G401.6 (cell line): Measurements from ENCODE around the gene ALDH1A3.
"Not testable (repeated sequence)": the region's sequence is repeated elsewhere in the genome, so short reads cannot be mapped to it uniquely, and the experiment has no call there.

Source experiments
- FAIRE-seq: peaks from 2 replicates; lab custom pipeline; 2012; peaks lifted over from hg19 to GRCh38; lab: Jason Lieb, UNC

The ALDH1A3 gene

DNA sequence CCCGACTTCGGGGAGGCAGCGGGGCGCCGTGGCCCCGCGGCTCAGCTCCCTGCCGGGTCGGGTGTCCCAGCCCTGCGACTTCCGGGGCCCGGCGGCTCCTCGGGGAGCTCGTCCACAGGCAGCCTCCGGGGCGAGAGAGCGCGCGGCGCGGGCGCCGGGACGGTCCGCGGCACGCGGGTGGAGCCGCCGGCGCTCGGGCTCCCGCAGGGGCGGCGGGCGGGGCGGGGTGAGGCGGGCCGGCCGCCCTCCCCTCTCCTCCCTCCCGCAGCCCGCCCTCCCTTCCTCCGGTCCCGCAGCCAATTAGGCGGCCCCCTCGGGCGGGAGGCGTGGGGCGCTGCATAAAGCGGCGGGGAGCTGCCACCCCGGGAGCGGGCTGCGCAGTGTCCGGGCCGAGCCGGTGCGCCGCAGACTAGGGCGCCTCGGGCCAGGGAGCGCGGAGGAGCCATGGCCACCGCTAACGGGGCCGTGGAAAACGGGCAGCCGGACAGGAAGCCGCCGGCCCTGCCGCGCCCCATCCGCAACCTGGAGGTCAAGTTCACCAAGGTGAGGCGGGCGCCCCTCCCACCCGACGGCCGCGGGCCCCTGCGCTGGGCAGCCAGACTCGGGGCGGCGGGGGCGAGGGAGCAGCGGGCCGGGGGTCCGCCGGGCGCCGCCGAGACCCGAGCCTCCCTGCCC lies at the start of gene ALDH1A3:
ALDH1A3 (plus strand) TSS at position 368 of the 675 bp plus-strand sequence; CDS start at position 445, 77 bp downstream.
- no peak for FAIRE-seq

- no peak for FAIRE-seq
Measured at GRCh38 chr15:100831467-100831866, 48.2 kb upstream of the ALDH1A3 start.

DNA sequence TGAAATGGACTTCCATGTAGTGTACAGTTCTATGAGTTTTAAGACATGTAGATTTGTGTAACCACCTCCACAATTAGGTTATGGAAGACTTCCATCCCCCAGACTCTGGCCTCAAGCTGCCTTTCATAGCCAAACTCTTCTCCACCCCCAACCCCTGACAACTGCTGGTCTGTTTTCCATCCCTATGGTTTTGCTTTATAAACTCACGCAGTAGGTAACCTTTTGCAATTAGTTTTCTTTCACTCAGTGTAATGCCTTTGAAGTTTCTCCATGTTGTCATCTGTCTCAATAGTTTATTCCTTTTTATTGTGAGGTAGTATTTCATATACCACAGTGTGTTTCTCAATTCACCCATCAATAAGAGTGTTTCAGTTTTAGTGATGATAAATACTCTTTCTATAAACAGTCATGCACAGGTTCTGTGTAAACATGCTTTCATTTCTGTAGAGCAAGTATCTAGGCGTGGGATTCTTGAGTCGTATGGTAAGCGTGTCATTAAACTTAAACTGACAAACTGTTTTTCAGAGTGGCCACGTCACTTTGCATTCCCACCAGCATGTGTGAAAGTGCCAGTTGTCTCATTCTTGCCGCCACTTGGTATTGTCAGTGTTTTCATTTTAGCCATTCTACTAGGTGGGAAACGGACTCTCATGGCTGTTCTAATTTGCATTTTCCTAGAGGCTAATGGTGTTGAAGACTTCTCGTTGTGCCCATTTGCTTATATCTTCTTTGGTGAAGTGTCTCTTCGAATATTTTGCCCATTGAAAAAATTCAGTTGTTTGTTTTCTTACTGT lies 47.3 kb upstream of the ALDH1A3 start:
- no peak for FAIRE-seq

DNA sequence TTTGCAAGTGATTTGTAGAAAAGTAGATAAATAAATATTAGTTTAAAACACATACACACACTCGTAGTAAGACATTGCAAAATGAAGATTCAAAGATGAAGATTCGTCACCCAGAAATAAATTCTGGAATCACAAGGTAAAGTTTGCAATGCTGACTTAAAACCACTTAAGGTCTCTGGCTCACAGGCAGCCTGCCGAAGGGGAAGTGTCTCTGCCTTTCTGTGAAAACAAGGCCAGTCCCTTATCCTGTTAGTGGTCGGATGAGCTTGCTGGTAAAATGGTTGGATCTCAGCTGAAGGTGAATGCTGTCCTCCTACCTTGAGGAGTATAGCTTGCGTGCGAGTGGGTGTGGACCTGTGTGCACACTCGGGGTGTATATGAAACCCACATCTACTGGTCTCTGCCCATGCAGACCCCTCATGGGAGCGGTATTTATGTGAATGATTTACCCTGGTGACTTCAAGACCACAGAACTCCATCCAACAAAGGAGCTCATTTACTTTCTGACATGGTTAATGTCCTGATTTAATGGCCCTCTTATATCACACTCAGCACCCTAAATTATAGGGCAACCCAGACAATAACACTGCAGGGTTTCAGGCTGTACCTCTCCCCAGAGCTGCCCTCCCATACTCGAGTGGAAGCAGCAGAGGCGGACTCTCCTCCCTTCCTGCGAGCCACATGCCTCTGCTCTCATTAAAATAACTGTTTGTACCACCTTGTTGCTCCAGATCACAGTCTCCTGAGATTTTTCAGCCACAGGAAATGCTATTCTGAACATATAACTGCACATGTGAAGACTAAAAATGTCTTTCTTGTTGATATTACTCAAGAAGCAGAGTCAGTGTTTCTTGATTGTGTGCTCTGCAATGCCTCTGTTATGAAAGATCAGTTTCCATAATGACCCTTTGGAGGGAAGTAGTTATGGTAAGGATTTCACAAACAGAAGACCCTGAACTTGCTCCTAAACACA lies 45.9 kb upstream of the ALDH1A3 start:
- no peak for FAIRE-seq

GRCh38 chr15:100834731-100835130 lies 44.9 kb upstream of the ALDH1A3 start:
- FAIRE-seq, result no peak

DNA sequence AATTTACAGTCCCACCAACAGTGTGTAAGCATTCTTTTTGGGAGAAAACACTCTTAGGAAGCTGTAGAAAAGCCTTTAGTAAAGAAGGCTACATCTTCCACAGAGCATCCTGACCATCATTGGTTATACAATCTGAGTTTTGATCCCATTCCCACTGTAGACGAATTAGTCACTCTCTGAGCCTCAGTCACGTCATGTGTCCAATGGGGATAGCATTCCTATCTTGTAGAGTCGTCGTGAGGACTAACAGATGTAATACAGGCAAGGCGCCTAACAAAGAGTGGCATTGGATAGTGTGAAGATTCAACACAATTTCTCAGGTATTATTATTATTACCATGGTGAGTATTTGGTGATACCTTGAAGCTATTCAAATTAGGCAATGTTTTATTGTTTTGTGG lies 44.0 kb upstream of the ALDH1A3 start:
- FAIRE-seq, result no peak

DNA sequence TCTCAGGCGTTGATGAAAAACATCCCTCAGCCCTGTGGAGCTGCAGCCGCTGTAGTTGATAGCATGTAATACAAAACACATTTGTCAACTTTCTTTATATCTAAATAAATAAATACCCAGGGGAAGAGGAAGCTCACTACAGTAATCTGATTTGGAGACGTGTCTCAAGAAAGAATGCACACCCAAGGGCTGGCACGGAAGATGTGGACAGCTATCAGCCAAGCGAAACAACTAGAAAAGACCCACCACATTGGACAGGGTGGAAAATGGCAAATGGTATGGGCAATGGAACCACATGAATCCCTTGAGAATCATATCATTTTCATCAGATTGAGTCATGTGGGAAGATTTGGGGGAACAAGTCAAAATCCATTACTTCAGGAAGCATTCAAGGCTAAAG lies 43.1 kb upstream of the ALDH1A3 start:
- FAIRE-seq, result no peak

DNA sequence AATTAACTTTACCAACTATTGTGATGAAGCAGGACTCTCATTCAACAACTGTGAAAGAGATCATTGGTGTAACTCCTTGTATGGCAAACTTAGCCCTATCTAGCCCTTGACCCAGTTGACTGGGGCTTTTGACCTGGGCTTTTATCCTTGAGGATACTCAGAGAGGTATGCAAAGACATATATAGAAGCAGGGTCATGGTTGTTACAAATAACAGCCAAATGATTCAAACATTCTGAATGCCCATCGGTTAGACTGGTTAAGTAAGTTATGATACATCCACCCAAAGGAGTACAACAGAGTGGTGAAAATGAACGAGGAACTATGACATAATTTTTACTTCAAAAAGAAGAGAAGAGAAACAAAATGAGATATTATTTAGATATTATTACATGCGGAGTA lies 38.2 kb upstream of the ALDH1A3 start:
- FAIRE-seq, result no peak

DNA sequence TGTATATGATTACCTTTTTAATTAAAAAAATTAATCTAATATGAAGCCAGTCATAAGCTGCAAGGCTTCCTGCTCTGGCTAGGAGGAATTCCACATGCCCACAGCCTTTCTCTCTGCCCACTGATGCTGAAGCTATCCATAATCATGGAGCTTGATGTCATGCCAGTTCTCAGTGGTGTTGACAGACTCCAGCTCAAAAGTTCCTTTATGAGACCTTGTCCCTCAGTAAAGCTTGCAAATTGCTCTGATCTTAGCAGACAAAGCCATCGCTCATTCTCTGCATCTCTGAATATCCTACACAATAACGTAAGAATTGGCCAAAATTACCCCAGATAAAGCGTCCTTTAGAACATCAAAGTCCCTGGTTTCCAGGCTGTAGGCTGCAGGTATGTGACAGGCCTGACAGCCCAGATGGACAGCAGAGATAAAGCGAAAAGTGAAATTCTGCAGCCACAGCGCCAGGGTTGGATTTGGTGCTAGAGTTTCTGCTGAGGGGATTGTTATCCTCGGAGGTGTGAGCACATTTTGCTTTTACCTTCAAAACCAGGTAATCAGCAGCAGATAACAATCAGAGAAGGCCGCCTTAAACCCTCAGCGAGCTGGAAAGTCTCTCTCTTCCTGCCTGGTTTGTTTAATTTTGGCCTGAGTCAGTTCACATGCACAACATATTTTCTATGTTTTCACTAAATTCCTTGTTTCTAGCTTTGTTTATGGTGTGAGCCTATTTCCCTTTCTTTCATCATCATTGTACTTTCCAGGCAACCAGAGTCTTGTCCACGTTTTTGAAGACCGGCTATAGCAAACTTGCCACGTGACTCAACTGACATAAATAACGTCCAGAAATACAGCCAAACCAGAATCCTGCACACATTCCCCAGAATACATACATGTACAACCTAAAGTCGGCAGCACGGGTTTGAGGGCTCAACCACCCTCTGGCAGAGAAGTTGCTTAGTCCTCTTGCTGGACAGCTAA lies 36.6 kb upstream of the ALDH1A3 start:
- no peak for FAIRE-seq

DNA sequence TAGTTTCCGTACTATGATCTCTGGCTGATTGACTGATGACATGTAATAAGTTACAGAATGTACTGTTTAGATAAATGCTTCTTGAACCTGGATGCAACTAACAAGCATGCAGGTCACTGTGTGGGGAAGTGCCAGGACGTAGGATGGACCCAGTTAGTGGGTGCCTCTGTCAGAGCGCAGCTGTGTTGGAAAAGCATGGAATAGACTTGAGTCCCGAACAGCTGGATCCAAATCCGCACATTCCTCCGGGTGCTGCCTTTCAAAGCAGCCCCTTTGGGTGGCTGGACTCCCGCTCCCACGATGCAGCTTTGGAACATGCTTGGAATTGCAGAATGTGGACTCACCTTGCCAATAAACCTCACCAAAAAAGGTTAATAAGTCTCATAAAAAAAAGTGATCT lies 35.5 kb upstream of the ALDH1A3 start:
- no peak for FAIRE-seq

- FAIRE-seq, result no peak
Measured at GRCh38 chr15:100844778-100845177, 34.9 kb upstream of the ALDH1A3 start.

GRCh38 chr15:100847194-100847593 lies 32.4 kb upstream of the ALDH1A3 start:
- FAIRE-seq, result no peak

DNA sequence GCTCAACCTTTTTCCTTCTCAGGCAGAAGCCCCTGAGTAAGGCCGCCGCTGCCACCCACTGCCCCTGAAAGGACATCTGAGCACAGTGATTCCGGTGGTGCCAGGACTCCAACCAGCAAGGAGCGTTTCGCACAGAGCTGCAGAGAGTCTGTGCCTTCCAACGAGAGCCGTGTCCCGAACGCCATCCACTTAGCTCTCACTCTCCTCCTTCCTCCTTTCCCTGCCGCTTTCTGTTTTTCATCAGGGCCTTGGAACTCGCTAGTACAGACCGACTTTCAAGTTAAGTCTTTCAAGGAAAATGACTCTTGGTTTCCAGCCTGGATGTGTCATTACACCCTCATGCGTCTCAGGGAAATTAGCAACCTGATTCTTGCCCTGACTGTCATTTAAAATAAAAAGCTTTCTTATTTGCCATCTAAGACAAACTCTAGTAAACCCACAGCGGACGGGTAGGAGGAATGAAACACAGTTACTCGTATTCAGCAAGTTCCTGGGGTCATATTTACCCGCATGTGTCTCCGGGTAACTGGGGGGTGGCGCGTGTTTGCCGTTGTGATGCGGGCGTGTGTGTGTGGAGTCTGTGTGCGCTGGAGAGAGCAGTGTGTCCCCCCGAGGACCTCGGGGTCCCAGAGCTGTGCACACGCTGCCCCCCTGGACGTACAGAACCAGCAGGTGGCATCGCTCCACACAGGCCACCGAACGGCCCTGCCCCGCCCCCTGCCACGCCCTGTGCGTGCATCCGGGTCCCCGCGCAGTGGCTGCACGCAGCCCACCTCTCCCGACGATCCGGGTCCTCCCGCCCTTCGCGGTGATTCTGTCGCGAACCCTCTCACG lies 30.4 kb upstream of the ALDH1A3 start:
- no peak for FAIRE-seq

DNA sequence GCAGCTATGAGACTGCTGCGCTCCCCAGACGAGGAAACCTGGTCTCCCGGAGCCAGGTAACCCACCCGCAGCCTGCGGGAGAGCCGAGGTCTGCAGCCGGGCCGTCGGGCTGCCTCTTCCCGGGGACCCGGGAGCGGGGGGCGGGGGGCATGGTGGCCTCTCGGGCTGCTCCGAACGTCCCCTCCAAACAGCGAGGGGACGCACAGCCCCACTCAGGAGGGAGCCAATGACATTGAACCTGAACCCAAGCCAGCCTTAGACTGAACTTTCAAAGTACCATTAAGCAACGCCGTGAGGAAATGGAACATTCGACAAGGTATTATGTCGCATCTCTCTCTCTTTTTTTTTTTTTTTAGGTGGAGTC lies 29.8 kb upstream of the ALDH1A3 start:
- no peak for FAIRE-seq

GRCh38 chr15:100851428-100852015 lies 28.1 kb upstream of the ALDH1A3 start:
- FAIRE-seq, result not testable (repeated sequence)

DNA sequence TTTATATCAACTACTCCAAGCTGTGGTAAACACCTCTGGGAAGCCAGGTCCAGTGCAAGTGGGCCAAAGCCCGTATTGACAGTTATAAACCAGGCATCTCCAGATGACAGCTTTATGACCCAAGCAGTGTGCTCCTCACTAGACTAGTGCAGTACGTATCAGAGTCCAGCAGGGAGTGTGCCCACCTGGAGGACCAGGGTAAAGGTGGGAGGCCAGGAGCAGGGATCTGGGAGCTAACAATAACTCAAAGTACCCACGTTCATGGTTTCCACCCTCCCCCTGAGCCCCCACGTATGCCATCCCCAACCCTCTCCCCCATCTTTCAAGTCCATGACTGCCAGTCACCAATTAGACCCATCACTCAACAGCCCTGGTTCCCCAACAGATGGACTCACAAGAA lies 27.0 kb upstream of the ALDH1A3 start:
- FAIRE-seq, result no peak

DNA sequence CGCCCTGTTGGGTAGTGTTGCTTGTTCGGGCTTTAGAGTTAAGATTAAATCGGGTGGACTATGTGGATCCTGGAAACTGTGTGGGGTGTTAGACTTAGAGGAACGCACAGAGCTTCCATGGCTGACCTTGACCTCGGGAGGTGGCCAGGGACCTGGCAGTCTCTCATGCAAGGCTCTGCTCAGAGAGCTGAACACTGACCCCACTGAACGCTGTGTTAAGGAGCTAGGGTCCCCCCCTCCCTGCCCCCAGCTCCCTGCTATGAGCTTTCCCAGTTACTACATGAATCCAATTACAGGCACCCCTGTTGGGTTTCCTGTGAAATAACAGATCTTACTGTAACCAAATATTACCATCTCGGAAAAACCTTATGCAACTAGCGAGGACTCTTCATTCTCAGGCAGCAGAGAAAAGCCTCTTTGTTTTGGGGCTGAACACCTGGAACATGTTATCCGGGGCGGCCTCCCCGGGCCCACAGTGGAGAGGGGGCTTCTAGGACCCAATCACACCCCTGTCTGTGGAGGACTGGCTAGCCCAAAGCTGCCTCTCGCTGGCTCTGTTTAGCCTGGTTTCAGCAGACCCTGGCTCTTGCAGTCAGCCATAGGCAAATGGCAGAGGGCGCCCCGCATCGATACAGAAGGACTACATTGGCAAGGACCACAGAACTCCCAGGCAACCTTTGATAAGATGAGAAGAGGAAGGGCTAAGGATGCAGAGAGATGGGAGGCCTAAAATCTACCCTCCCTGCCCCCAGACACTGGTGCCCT lies 25.8 kb upstream of the ALDH1A3 start:
- no peak for FAIRE-seq

DNA sequence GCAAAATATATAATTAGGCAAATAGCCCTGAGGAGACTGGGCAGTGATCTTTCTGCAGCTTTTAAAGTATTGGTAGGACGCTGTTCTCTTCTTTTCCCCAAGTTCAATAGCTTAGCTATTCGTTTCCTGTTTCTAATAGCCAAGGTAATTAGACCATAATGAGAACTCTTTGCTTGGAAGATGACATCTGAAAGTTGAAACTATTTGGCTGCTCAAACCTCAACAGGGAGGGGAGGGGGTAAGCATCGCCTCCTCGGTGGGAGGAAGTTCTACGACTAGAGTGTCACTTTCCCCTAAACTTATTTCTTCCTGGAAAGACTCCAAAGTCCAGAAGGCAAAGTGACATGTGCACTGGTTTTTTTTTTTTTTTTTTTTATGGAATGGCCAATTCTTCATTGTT lies 22.8 kb upstream of the ALDH1A3 start:
- FAIRE-seq, result no peak

DNA sequence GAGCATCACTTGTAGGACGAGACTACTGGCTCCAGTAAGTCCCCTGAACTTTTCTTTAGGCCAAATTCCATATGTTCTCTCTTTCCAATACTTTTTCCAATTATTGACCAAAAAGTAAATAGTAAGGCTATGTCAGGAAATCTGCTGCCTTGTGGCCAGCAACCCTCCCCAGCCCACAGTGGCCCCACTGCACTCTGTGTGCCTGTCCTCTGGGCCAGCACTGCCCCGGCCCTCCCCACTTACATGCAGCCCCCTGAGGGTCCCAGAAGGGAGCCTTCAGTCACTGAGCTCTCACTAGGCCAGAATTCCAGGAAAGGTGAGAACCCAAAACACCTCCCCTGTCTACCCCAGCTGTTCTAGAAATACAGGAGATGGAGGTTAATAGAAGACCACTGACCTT lies 21.3 kb upstream of the ALDH1A3 start:
- no peak for FAIRE-seq
